ENCODE measurements around the gene MAP2K7.

DNA sequence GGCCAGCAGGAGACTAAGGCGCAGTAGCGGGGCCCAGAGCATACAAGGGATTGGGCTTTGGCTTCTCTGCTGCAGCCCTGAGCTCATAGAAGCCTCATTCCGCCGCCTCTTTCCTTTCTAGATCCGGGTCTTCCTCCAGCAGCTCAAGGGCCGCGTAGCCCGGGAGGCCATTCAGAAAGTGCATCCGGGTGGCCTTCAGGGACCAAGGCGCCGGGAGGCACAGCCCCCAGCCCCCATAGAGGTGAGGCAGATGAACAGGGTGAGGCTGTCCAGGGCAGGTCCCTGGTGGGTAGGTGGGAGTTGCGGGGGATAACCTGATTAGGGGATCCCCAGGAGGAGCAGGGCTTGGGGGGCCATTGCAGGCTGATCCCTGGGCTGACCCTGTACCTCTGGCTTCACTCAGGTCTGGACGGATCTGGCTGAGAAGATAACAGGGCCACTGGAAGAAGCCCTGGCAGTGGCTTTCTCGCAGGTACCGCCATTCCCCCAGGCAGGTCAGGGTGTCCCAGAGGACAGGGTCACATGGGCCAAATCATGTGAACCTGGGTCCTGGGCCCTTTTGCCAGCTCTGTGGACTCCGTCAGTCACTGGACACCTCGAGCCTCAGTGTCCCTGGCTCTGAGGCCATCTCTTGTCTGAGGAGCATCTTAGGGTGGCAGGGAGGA, 17.8 kb downstream of the MAP2K7 start:
- TF ChIP-seq CTCF (conservative IDR thresholded peaks at IDR 0.05; ENCODE audit: low read depth, low read length) (no peak), EZH2 (IDR thresholded peaks at IDR 0.05; ENCODE audit: borderline replicate concordance, low read depth, low read length, poor library complexity, severe bottlenecking) (no peak)
